ENCODE data around the gene MTAP. TPM values are rescaled to one million over a fixed set of nuclear protein-coding genes. Genes with fewer than 3 reads are reported as not detected.
"Not testable (repeated sequence)": the region's sequence is repeated elsewhere in the genome, so short reads cannot be mapped to it uniquely, and the experiment has no call there.

The MTAP gene
- polyA plus RNA-seq, 4 donors, result 32.5 to 49.2 (median 44.9) TPM

- no peak for DNase-seq (ENCODE audit: low read depth in 4 of 4, low spot score in 3 of 4)
These were observed 102.3 kb downstream of the MTAP start for GRCh38 chr9:21904776-21905175.

GRCh38 chr9:21906213-21906612, 103.8 kb downstream of the MTAP start:
- no peak for DNase-seq (ENCODE audit: low read depth in 4 of 4, low spot score in 3 of 4)

- no peak for DNase-seq (ENCODE audit: low read depth in 4 of 4, low spot score in 3 of 4)
These were observed 104.4 kb downstream of the MTAP start for GRCh38 chr9:21906881-21907280.

- DNase-seq (ENCODE audit: low read depth in 4 of 4, low spot score in 3 of 4), result no peak
These were observed 117.2 kb downstream of the MTAP start for GRCh38 chr9:21919377-21920362.

GRCh38 chr9:21923694-21924093, 121.3 kb downstream of the MTAP start:
- DNase-seq (ENCODE audit: low read depth in 4 of 4, low spot score in 3 of 4), result no peak

- no peak for DNase-seq (ENCODE audit: low read depth in 4 of 4, low spot score in 3 of 4)
These were observed 125.3 kb downstream of the MTAP start for GRCh38 chr9:21927752-21928151.

GRCh38 chr9:21931428-21931827, 129.0 kb downstream of the MTAP start:
- DNase-seq (ENCODE audit: low read depth in 4 of 4, low spot score in 3 of 4), result no peak

GRCh38 chr9:21933281-21933680, 130.8 kb downstream of the MTAP start:
- DNase-seq (ENCODE audit: low read depth in 4 of 4, low spot score in 3 of 4), result no peak

GRCh38 chr9:21933865-21934264, 131.4 kb downstream of the MTAP start:
- DNase-seq (ENCODE audit: low read depth in 4 of 4, low spot score in 3 of 4), result no peak

GRCh38 chr9:21935631-21936030, 133.2 kb downstream of the MTAP start:
- DNase-seq (ENCODE audit: low read depth in 4 of 4, low spot score in 3 of 4), result no peak

- DNase-seq (ENCODE audit: low read depth in 4 of 4, low spot score in 3 of 4), result no peak
These were observed 133.7 kb downstream of the MTAP start for GRCh38 chr9:21936161-21936560.

- no peak for DNase-seq (ENCODE audit: low read depth in 4 of 4, low spot score in 3 of 4)
These were observed 139.0 kb downstream of the MTAP start for GRCh38 chr9:21941337-21941995.

- DNase-seq (ENCODE audit: low read depth in 4 of 4, low spot score in 3 of 4), result no peak
These were observed 141.0 kb downstream of the MTAP start for GRCh38 chr9:21943464-21943863.

- DNase-seq (ENCODE audit: low read depth in 4 of 4, low spot score in 3 of 4), result no peak
These were observed 143.2 kb downstream of the MTAP start for GRCh38 chr9:21945606-21946005.

- no peak for DNase-seq (ENCODE audit: low read depth in 4 of 4, low spot score in 3 of 4)
These were observed 156.4 kb downstream of the MTAP start for GRCh38 chr9:21958833-21959232.

- DNase-seq (ENCODE audit: low read depth in 4 of 4, low spot score in 3 of 4), result not testable (repeated sequence)
These were observed 156.8 kb downstream of the MTAP start for GRCh38 chr9:21959268-21959667.

- DNase-seq (ENCODE audit: low read depth in 4 of 4, low spot score in 3 of 4), result no peak
These were observed 159.1 kb downstream of the MTAP start for GRCh38 chr9:21961569-21961968.

GRCh38 chr9:21964925-21965385, 162.5 kb downstream of the MTAP start:
- no peak for DNase-seq (ENCODE audit: low read depth in 4 of 4, low spot score in 3 of 4)

GRCh38 chr9:21965401-21965951, 163.0 kb downstream of the MTAP start:
- DNase-seq (ENCODE audit: low read depth in 4 of 4, low spot score in 3 of 4), result no peak

GRCh38 chr9:21966140-21966851, 163.9 kb downstream of the MTAP start:
- no peak for DNase-seq (ENCODE audit: low read depth in 4 of 4, low spot score in 3 of 4)

- no peak for DNase-seq (ENCODE audit: low read depth in 4 of 4, low spot score in 3 of 4)
These were observed 164.7 kb downstream of the MTAP start for GRCh38 chr9:21967169-21967568.
